Measurements from ENCODE around the gene HSP90B1. TPM values are rescaled to one million over a fixed set of nuclear protein-coding genes. Genes with fewer than 3 reads are reported as not detected.

HSP90B1 gene
- total and polyA plus RNA-seq, 10 of the 15 experiments (the other 5 are each of a cell fraction or from before 2014, with no cell fraction given), result 254 to 968 (median 560) TPM

- H4K20me1 ChIP-seq (ENCODE audit: control insufficient read depth, insufficient read depth), result no peaks in the 10 kb centered on the region
- H3K4me2 ChIP-seq (ENCODE audit: control insufficient read depth, insufficient read depth), result no peak overlapping the region
- POLR2A ChIA-PET, result interaction anchor here (0.6 to 2.5 kb wide), 4 partner anchors 12 to 110 kb away, joined by 5 to 15 read pairs (median 6); partner anchors contain the start of gene TDG
- peaks cover 8% of the 10 kb centered on the region for H3K4me1 ChIP-seq (ENCODE audit: control insufficient read depth, insufficient read depth, low read length)
- CTCF ChIA-PET, result interaction anchor here (1.1 to 3.9 kb wide), 6 partner anchors 10 to 156 kb away, joined by 3 to 17 read pairs (median 6); partner anchors contain the start of gene TDG
- ATAC-seq (peak; percentile 22), DNase-seq (ENCODE audit: low read depth, low spot score) (no peak), FAIRE-seq (no peak)
- SMC1A ChIA-PET (ENCODE audit: uncharacterized antibody, unreplicated experiment), result interaction anchor here (0.6 to 8.1 kb wide), 12 partner anchors 10 to 394 kb away, joined by 3 to 67 read pairs (median 5); partner anchors contain the start of gene TDG
- no peak overlapping the region; the same call in 1 of the 2 replicates for H3K27ac ChIP-seq (ENCODE audit: control insufficient read depth, insufficient read depth)
- no TSS peak for BruUV-seq (replicated peaks)
- H3K36me3 ChIP-seq (ENCODE audit: control insufficient read depth in 2 of 2, insufficient read depth in 2 of 2, low read length in 1 of 2), result peaks cover 8 to 32% of the 10 kb centered on the region in 2 experiments; a peak in 3 of 4 replicates
- no peaks in the 10 kb centered on the region for H3K9me3 ChIP-seq (replicated peaks; ENCODE audit: control insufficient read depth, insufficient read depth, low read length)
- intact Hi-C loops (cut with micrococcal nuclease; ENCODE audit: unreplicated experiment), result loop anchor here (2.0 kb wide), 1 partner anchor 22 kb away; the partner anchor contains the start of gene HSP90B1
- H3K79me2 ChIP-seq (ENCODE audit: control insufficient read depth, insufficient read depth, low read length), result peaks cover 20% of the 10 kb centered on the region
- no peak overlapping the region for H2AFZ ChIP-seq (ENCODE audit: control insufficient read depth, low read depth, low read length)
- H3K4me3 ChIP-seq, result no peak overlapping the region
- no peaks in the 10 kb centered on the region for H3K27me3 ChIP-seq (replicated peaks in 1 of 2; ENCODE audit: control insufficient read depth in 2 of 2, insufficient read depth in 2 of 2, low read length in 1 of 2)
- in situ Hi-C loops (cut with MboI), result no loop called here
- no peak overlapping the region for H3K9ac ChIP-seq (ENCODE audit: control insufficient read depth, insufficient read depth, low read length)
- RAD21 ChIA-PET (ENCODE audit: unreplicated experiment), result interaction anchor here (0.5 to 0.9 kb wide), 2 partner anchors 15 to 26 kb away, joined by 3 to 5 read pairs; no protein-coding TSS in a partner anchor
- WGBS (ENCODE audit: insufficient coverage, insufficient replicate concordance, low lambda C conversion rate, missing lambda C conversion rate), result 0% methylated on average over 1 of the region's 1 CpG
- TF ChIP-seq BHLHE40 (IDR thresholded peaks at IDR 0.05; ENCODE audit: borderline replicate concordance in 1 of 2, low read depth in 2 of 2, low read length in 1 of 2) (peak; percentile 27 to 37; a peak in 1 of 4 replicates), IKZF2 (IDR thresholded peaks at IDR 0.05) (peak in 1 of 2 experiments; percentile 62; a peak in 3 of 4 replicates), EGR1 (IDR thresholded peaks at IDR 0.05; ENCODE audit: borderline replicate concordance in 1 of 2, low read depth in 2 of 2, low read length in 2 of 2) (no peak), TCF12 (IDR thresholded peaks at IDR 0.05; ENCODE audit: low read depth, low read length) (no peak), MTA3 (IDR thresholded peaks at IDR 0.05; ENCODE audit: borderline replicate concordance, low read length) (0 out of 2 replicates have a peak, but pooled peaks have one; percentile 9), RUNX3 (IDR thresholded peaks at IDR 0.05; ENCODE audit: low read length) (peak; percentile 59), ZBTB11 (CRISPR knock-in tag; IDR thresholded peaks at IDR 0.05) (no peak), ATF2 (IDR thresholded peaks at IDR 0.05; ENCODE audit: low read length) (no peak), PRDM15 (CRISPR knock-in tag; IDR thresholded peaks at IDR 0.05) (no peak), NR2C1 (IDR thresholded peaks at IDR 0.05) (no peak), BACH1 (IDR thresholded peaks at IDR 0.05; ENCODE audit: borderline replicate concordance) (0 out of 2 replicates have a peak, but pooled peaks have one; percentile 24), POU2F2 (IDR thresholded peaks at IDR 0.05; ENCODE audit: borderline replicate concordance, low read depth, low read length) (0 out of 3 replicates have a peak, but pooled peaks have one; percentile 43), CREB1 (IDR thresholded peaks at IDR 0.05; ENCODE audit: low read depth) (no peak), MYC (IDR thresholded peaks at IDR 0.05; ENCODE audit: insufficient read depth, insufficient read length, insufficient replicate concordance, low read length, severe bottlenecking) (no peak)
Observed at GRCh38 chr12:103952497-103952896, 22.3 kb downstream of the HSP90B1 start.
